Heart left ventricle (tissue), 13 donors: Measurements from ENCODE around the gene CDK2AP2.

Source experiments
- POLR2A ChIP-seq, 2 donors: fragments of 450-650 bp; IDR thresholded peaks; one replicate each; pipeline ENCODE4 v1.6.1; 2017; ENCODE audit warnings: antibody characterized with exemption in 2 of 2, mild to moderate bottlenecking in 2 of 2, moderate library complexity in 2 of 2
- TF ChIP-seq, protein P1 (sequence below), 12 donors: fragments of 200-600 bp; sonication (generic) in 4 of 12; IDR thresholded peaks; one replicate each; pipeline versions ENCODE4 v1.5.0 to v1.8.0; 2018 to 2022; ENCODE audit warnings: antibody characterized with exemption in 12 of 12, mild to moderate bottlenecking in 5 of 12
- donor health status: ischemic (EF 13 %, LVEDD 7.1; RV severe dilation, severe dysfunction).
- donor health status: DM: no; HTN: yes; CAD: no.
- donor health status: DM: no; HTN: no; CAD: no.
- donor health status: ischemic (EF 25% LVEDD 6.9; RV normal size, moderate dysfunction).
- donor health status: ischemic (EF 25% LVEDD 5.7; RV mildly dilated, moderate dysfunction).
- donor health status: ischemic (EF 35%, LVEDD 5.7; RV mildly dilated, moderate dysfunction).
- donor health status: nonischemic (EF 11% LVEDD 7.7; RV severe dilation, severe dysfunction).
- donor health status: DM: yes; HTN: yes; CAD: no.
- donor health status: PGD.
- donor health status: ischemic (EF 29% LVEDD 5.4; RV normal size, mild dysfunction).
- donor health status: nonischemic (EF 23%, LVEDD 6.1; RV moderate dilation, normal function).

DNA sequence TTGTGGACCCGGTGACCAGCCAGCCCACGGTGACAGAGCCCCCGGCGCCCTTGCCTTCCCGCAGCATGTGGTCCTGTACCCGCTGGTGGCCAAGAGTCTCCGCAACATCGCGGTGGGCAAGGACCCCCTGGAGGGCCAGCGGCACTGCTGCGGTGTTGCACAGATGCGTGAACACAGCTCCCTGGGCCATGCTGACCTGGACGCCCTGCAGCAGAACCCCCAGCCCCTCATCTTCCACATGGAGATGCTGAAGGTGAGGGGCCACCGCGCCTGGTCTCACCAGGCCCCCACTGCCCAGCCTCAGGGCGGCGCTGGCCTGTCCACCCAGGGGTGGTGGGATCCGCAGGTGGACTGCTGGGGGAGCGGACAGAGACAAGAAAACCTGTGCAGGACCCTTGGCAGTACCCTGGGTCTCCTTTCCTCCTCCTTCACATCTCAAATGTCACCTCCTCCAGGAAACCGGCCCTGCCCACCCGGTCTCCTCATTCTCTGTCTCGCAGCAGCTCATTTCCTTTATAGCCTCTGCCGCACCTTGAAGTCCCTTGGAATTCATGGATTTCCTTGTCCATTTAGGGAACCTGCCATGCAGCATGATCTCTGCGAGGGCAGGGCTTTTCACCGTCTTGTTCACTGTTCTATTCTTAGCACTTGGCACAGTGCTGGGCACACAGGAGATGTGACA is 18.6 kb downstream of the CDK2AP2 start:
- TF ChIP-seq POLR2A (IDR thresholded peaks at IDR 0.05), result no peak
- TF ChIP-seq, protein P1, sequence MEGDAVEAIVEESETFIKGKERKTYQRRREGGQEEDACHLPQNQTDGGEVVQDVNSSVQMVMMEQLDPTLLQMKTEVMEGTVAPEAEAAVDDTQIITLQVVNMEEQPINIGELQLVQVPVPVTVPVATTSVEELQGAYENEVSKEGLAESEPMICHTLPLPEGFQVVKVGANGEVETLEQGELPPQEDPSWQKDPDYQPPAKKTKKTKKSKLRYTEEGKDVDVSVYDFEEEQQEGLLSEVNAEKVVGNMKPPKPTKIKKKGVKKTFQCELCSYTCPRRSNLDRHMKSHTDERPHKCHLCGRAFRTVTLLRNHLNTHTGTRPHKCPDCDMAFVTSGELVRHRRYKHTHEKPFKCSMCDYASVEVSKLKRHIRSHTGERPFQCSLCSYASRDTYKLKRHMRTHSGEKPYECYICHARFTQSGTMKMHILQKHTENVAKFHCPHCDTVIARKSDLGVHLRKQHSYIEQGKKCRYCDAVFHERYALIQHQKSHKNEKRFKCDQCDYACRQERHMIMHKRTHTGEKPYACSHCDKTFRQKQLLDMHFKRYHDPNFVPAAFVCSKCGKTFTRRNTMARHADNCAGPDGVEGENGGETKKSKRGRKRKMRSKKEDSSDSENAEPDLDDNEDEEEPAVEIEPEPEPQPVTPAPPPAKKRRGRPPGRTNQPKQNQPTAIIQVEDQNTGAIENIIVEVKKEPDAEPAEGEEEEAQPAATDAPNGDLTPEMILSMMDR (IDR thresholded peaks at IDR 0.05), result no peak
